Spleen (tissue), 11 donors: ENCODE measurements around the gene TTLL11. TPM values are rescaled to one million over a fixed set of nuclear protein-coding genes. Genes with fewer than 3 reads are reported as not detected.

ENCODE experiments used
- DNase-seq: peaks from one replicate; pipeline ENCODE4 v3.0.0-alpha.2; 2020
- H3K27ac ChIP-seq, 8 donors: fragments of 200-600 bp; sonication (generic) in 7 of 8; 1 replicate in 4 of 8; 2 replicates in 4 of 8; pipeline versions ENCODE4 v1.5.0 to v1.8.0; 2016 to 2021; ENCODE audit warnings: inconsistent platforms in 4 of 8, mild to moderate bottlenecking in 4 of 8, moderate library complexity in 1 of 8
- H3K27me3 ChIP-seq, 7 donors: fragments of 200-600 bp; sonication (generic) in 6 of 7; replicated peaks in 1 of 7; 1 replicate in 4 of 7; 2 replicates in 3 of 7; pipeline versions ENCODE4 v1.5.0 to v1.8.0; 2016 to 2021; ENCODE audit warnings: inconsistent platforms in 3 of 7, mild to moderate bottlenecking in 1 of 7
- H3K36me3 ChIP-seq, 6 donors: fragments of 200-600 bp; sonication (generic) in 5 of 6; 1 replicate in 4 of 6; 2 replicates in 2 of 6; pipeline versions ENCODE4 v1.5.0 to v1.8.0; 2016 to 2021; ENCODE audit warnings: inconsistent platforms in 2 of 6
- H3K4me1 ChIP-seq, 6 donors: fragments of 200-600 bp; sonication (generic) in 5 of 6; 1 replicate in 3 of 6; 2 replicates in 3 of 6; pipeline versions ENCODE4 v1.5.0 to v1.8.0; 2016 to 2021; ENCODE audit warnings: inconsistent platforms in 3 of 6
- H3K4me3 ChIP-seq, 8 donors: fragments of 200-600 bp; sonication (generic) in 7 of 8; 1 replicate in 4 of 8; 2 replicates in 4 of 8; pipeline versions ENCODE4 v1.5.0 to v1.8.0; 2016 to 2021; ENCODE audit warnings: inconsistent platforms in 4 of 8, mild to moderate bottlenecking in 4 of 8, moderate library complexity in 2 of 8
- H3K9me3 ChIP-seq, 8 donors: fragments of 200-600 bp; sonication (generic) in 7 of 8; 1 replicate in 4 of 8; 2 replicates in 4 of 8; pipeline versions ENCODE4 v1.5.0 to v1.8.0; 2016 to 2021; ENCODE audit warnings: inconsistent platforms in 4 of 8
- CTCF ChIP-seq, 11 experiments: fragments of 200-600 bp in 7 of 11; fragments of 450-650 bp in 4 of 11; sonication (generic) in 4 of 11; IDR thresholded peaks in 8 of 11; conservative IDR thresholded peaks in 3 of 11; 1 replicate in 7 of 11; 2 replicates in 4 of 11; pipeline versions ENCODE4 v1.4.0 to v1.8.0; 2016 to 2021; ENCODE audit warnings: antibody characterized with exemption in 11 of 11, inconsistent platforms in 4 of 11, mild to moderate bottlenecking in 1 of 11
- POLR2A ChIP-seq, 3 donors: fragments of 450-650 bp; IDR thresholded peaks; one replicate each; pipeline ENCODE4 v1.5.1; 2017; ENCODE audit warnings: antibody characterized with exemption in 3 of 3, mild to moderate bottlenecking in 1 of 3
- POLR2AphosphoS5 ChIP-seq, 3 donors: sonication (generic); formaldehyde crosslinking; IDR thresholded peaks; one replicate each; pipeline ENCODE4 v1.5.1; 2017; ENCODE audit warnings: antibody characterized with exemption in 3 of 3
- WGBS, 5 donors: extraction: QIAGEN DNeasy Blood & Tissue Kit in 3 of 5; methylation state at CpG; one replicate each; pipeline versions ENCODE4 v1.1.5 to v1.1.7; 2013 to 2018; 5-methylcytosine and 5-hydroxymethylcytosine counted together
- intact Hi-C: fragments of 100-400 bp; cut with DNase I; formaldehyde crosslinking; loops from one replicate; pipeline ENCODE4 v1.15.0; 2023; ENCODE audit warnings: low total_unique reads
- polyA plus RNA-seq, 3 donors: library from polyadenylated mRNA; stranded (reverse); fragments of 200-250 nt; gene quantifications; one replicate each; pipeline ENCODE4 v1.2.1, GENCODE V29; 2013
- total RNA-seq, 7 donors: library from RNA; depleted of rRNA in 3 of 7; stranded (reverse); fragments of >200 nt in 3 of 7; fragmentation: NEBNext Ultra II Directional in 4 of 7; extraction: Animal tissue kit (Norgen Biotek cat#: 25700) in 4 of 7; gene quantifications; one replicate each; pipeline versions ENCODE4 v1.1.0 to v1.2.1, GENCODE V29; 2016 to 2021
- donor health status: healthy with polysubstance abuse.
- donor health status: DM: no; HTN: no; CAD: no; lungs with moderate emphysema.
- donor health status: DM: no; HTN: no; CAD: no.
- donor health status: Bipolar disorder and iron deficiency.
- donor health status: healthy.
- donor health status: DM: no; HTN: no; CAD: no.
- donor health status: DM: yes; HTN: yes; CAD: no.

TTLL11 gene
- total and polyA plus RNA-seq, 10 donors: 1.6 to 12.8 (median 7.3) TPM

- H3K4me1 ChIP-seq: peaks cover 0 to 21% (median 8%) of the 10 kb centered on the region in 6 donors
- no peak overlapping the region for H3K4me3 ChIP-seq
- no peaks in the 10 kb centered on the region for H3K36me3 ChIP-seq
- no peak for TF ChIP-seq POLR2A (IDR thresholded peaks at IDR 0.05)
- TF ChIP-seq POLR2AphosphoS5 (IDR thresholded peaks at IDR 0.05): no peak
- no peak for TF ChIP-seq CTCF (IDR thresholded peaks at IDR 0.05 in 8 of 11, conservative IDR thresholded peaks at IDR 0.05 in 3 of 11)
- no peak overlapping the region for H3K27ac ChIP-seq
- H3K9me3 ChIP-seq: no peaks in the 10 kb centered on the region
- DNase-seq: no peak
- no peaks in the 10 kb centered on the region for H3K27me3 ChIP-seq
- WGBS, 5 donors: 85 to 96% (median 90%) methylated on average over 8 of the region's 8 CpGs
- intact Hi-C loops: no loop called here
Observed at GRCh38 chr9:121950866-121951265, 142.2 kb downstream of the TTLL11 start.

- WGBS, 5 donors: 80 to 93% (median 82%) methylated on average over 9 of the region's 9 CpGs
- TF ChIP-seq POLR2A (IDR thresholded peaks at IDR 0.05) (no peak), POLR2AphosphoS5 (IDR thresholded peaks at IDR 0.05) (no peak), CTCF (IDR thresholded peaks at IDR 0.05 in 8 of 11, conservative IDR thresholded peaks at IDR 0.05 in 3 of 11) (no peak)
- intact Hi-C loops: no loop called here
- Histone ChIP-seq H3K27me3 (no peaks in the 10 kb centered on the region), H3K9me3 (no peaks in the 10 kb centered on the region), H3K4me1 (peaks cover 0 to 21% (median 8%) of the 10 kb centered on the region in 6 donors), H3K4me3 (no peak overlapping the region), H3K27ac (no peak overlapping the region), H3K36me3 (no peaks in the 10 kb centered on the region)
- no peak for DNase-seq
Observed at GRCh38 chr9:121950441-121950840, 142.7 kb downstream of the TTLL11 start.

GRCh38 chr9:121949766-121950165 lies 143.3 kb downstream of the TTLL11 start:
- no peaks in the 10 kb centered on the region for H3K9me3 ChIP-seq
- H3K36me3 ChIP-seq: no peaks in the 10 kb centered on the region

GRCh38 chr9:121949364-121949763 lies 143.7 kb downstream of the TTLL11 start:
- Histone ChIP-seq H3K4me3 (no peak overlapping the region), H3K9me3 (no peaks in the 10 kb centered on the region), H3K4me1 (peaks cover 0 to 20% (median 3%) of the 10 kb centered on the region in 6 donors), H3K36me3 (no peaks in the 10 kb centered on the region), H3K27ac (no peak overlapping the region), H3K27me3 (no peaks in the 10 kb centered on the region)
- no peak for DNase-seq
- 70 to 94% (median 82%) methylated on average over 4 of the region's 4 CpGs for WGBS, 5 donors
- intact Hi-C loops: no loop called here
- TF ChIP-seq CTCF (IDR thresholded peaks at IDR 0.05 in 8 of 11, conservative IDR thresholded peaks at IDR 0.05 in 3 of 11) (no peak), POLR2A (IDR thresholded peaks at IDR 0.05) (no peak), POLR2AphosphoS5 (IDR thresholded peaks at IDR 0.05) (no peak)

More at GRCh38 chr9:121949766-121950165, 143.3 kb downstream of the TTLL11 start:
- no peak for DNase-seq
- TF ChIP-seq POLR2AphosphoS5 (IDR thresholded peaks at IDR 0.05) (no peak), POLR2A (IDR thresholded peaks at IDR 0.05) (no peak), CTCF (IDR thresholded peaks at IDR 0.05 in 8 of 11, conservative IDR thresholded peaks at IDR 0.05 in 3 of 11) (no peak)
- Histone ChIP-seq H3K4me3 (no peak overlapping the region), H3K4me1 (peaks cover 0 to 19% (median 4%) of the 10 kb centered on the region in 6 donors), H3K27ac (no peak overlapping the region), H3K27me3 (no peaks in the 10 kb centered on the region)
- WGBS, 5 donors: 93 to 98% (median 94%) methylated on average over 4 of the region's 4 CpGs
- intact Hi-C loops: no loop called here
